Smooth muscle cell (in vitro differentiated cells): ENCODE data around the gene CHMP1A. TPM values are rescaled to one million over a fixed set of nuclear protein-coding genes. Genes with fewer than 3 reads are reported as not detected.

ENCODE experiments used
- DNase-seq: peaks from one replicate; lab custom pipeline; 2025; ENCODE audit not compliant: unreplicated experiment; lab: John Stamatoyannopoulos, UW
- H2AFZ ChIP-seq: fragments of 200-600 bp; sonication (generic); 2 replicates; pipeline ENCODE4 v1.6.0; 2016; ENCODE audit warnings: antibody characterized with exemption, low read depth, mild to moderate bottlenecking
- H3F3A ChIP-seq: fragments of 200-600 bp; sonication (generic); 2 replicates; pipeline ENCODE4 v1.6.0; 2017; ENCODE audit warnings: antibody characterized with exemption, low read depth
- H3K27ac ChIP-seq: fragments of 200-600 bp; sonication (generic); 2 replicates; pipeline ENCODE4 v1.5.1; 2016; ENCODE audit warnings: low read depth, mild to moderate bottlenecking
- H3K27me3 ChIP-seq: fragments of 200-600 bp; sonication (generic); 2 replicates; pipeline ENCODE4 v1.6.1; 2016; ENCODE audit warnings: low read depth, mild to moderate bottlenecking
- H3K36me3 ChIP-seq: fragments of 200-600 bp; sonication (generic); 2 replicates; pipeline ENCODE4 v1.5.1; 2016; ENCODE audit warnings: low read depth
- H3K4me1 ChIP-seq: fragments of 200-600 bp; sonication (generic); 2 replicates; pipeline ENCODE4 v1.5.1; 2016; ENCODE audit warnings: low read depth
- H3K4me2 ChIP-seq: fragments of 200-600 bp; sonication (generic); 2 replicates; pipeline ENCODE4 v1.6.0; 2016; ENCODE audit warnings: mild to moderate bottlenecking
- H3K4me3 ChIP-seq: fragments of 200-600 bp; sonication (generic); 2 replicates; pipeline ENCODE4 v1.5.1; 2016; ENCODE audit warnings: mild to moderate bottlenecking
- H3K79me2 ChIP-seq: fragments of 200-600 bp; sonication (generic); 2 replicates; pipeline ENCODE4 v1.6.0; 2016; ENCODE audit warnings: low read depth, mild to moderate bottlenecking
- H3K9ac ChIP-seq: fragments of 200-600 bp; sonication (generic); 2 replicates; pipeline ENCODE4 v1.6.0; 2016; ENCODE audit warnings: low read depth
- H3K9me3 ChIP-seq: fragments of 200-600 bp; sonication (generic); replicated peaks from 2 replicates; pipeline ENCODE4 v1.5.1; 2016; ENCODE audit warnings: low read depth
- H4K20me1 ChIP-seq: fragments of 200-600 bp; sonication (generic); 2 replicates; pipeline ENCODE4 v1.6.0; 2016; ENCODE audit warnings: low read depth
- WGBS: methylation state at CpG from one replicate; pipeline ENCODE4 v1.1.7; 2016; ENCODE audit warnings: low lambda C conversion rate; 5-methylcytosine and 5-hydroxymethylcytosine counted together
- polyA plus RNA-seq: library from polyadenylated mRNA; unstranded; fragments of >200 nt; fragmentation: Nextera tagmentation; extraction: Ambion mirVana; gene quantifications from 2 replicates; pipeline ENCODE4 v1.2.1, GENCODE V29; 2016
- total RNA-seq: library from RNA; depleted of rRNA; stranded (reverse); fragments of >200 nt; gene quantifications from 2 replicates; pipeline ENCODE4 v1.2.3, GENCODE V29; 2014
- TF ChIP-seq, protein P1 (sequence below): fragments of 200-600 bp; sonication (generic); IDR thresholded peaks from 2 replicates; pipeline ENCODE4 v1.5.1; 2017; ENCODE audit warnings: borderline replicate concordance, mild to moderate bottlenecking, antibody characterized with exemption; ENCODE audit not compliant: insufficient read depth, poor library complexity, severe bottlenecking

Gene CHMP1A
- total and polyA plus RNA-seq, 2 experiments from 2014 or later, result 40.0 to 68.4 TPM

DNA sequence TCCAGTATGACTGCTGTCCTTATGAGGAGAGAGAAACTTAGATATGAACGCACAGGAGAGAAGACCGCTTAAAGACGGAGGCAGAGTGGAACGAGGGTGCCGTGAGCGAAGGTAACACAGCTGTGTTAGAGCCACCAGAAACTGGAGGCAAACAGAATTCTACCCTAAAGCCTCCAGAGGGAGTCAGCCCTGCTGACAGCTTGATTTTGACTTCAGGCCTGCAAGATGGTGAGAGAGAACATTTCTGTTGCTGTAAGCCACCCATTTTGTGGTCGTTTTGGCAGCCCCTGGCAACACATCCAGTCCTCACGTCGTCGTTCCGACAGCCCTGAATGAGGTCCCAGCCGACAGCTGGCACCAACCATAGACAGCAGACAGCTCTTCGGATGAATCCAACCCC lies 46.8 kb upstream of the CHMP1A start:
- TF ChIP-seq, protein P1, sequence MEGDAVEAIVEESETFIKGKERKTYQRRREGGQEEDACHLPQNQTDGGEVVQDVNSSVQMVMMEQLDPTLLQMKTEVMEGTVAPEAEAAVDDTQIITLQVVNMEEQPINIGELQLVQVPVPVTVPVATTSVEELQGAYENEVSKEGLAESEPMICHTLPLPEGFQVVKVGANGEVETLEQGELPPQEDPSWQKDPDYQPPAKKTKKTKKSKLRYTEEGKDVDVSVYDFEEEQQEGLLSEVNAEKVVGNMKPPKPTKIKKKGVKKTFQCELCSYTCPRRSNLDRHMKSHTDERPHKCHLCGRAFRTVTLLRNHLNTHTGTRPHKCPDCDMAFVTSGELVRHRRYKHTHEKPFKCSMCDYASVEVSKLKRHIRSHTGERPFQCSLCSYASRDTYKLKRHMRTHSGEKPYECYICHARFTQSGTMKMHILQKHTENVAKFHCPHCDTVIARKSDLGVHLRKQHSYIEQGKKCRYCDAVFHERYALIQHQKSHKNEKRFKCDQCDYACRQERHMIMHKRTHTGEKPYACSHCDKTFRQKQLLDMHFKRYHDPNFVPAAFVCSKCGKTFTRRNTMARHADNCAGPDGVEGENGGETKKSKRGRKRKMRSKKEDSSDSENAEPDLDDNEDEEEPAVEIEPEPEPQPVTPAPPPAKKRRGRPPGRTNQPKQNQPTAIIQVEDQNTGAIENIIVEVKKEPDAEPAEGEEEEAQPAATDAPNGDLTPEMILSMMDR, result no peak
- no peak overlapping the region for H3K4me3 ChIP-seq
- no peak overlapping the region for H3K4me2 ChIP-seq
- H3K36me3 ChIP-seq, result no peaks in the 10 kb centered on the region
- no peaks in the 10 kb centered on the region for H3F3A ChIP-seq
- peaks cover 12% of the 10 kb centered on the region for H3K4me1 ChIP-seq
- H3K27me3 ChIP-seq, result no peaks in the 10 kb centered on the region
- 89% methylated on average over 13 of the region's 13 CpGs for WGBS
- no peaks in the 10 kb centered on the region for H3K79me2 ChIP-seq
- no peak for DNase-seq
- no peak overlapping the region for H3K27ac ChIP-seq
- H3K9me3 ChIP-seq, result no peaks in the 10 kb centered on the region
- H3K9ac ChIP-seq, result no peak overlapping the region
- peaks cover 13% of the 10 kb centered on the region for H4K20me1 ChIP-seq
- H2AFZ ChIP-seq, result no peak overlapping the region

GRCh38 chr16:89701425-89702406 lies 44.2 kb upstream of the CHMP1A start, which contains the start of gene SPATA2L:
Gene SPATA2L (minus strand): TSS chr16:89701705. CDS start chr16:89701232, 473 bp downstream.
- peak; percentile 51 for DNase-seq
- peak within 1 kb of the TSS; percentile 80 for H3K9ac ChIP-seq
- peak within 1 kb of the TSS; percentile 92 for H3K4me2 ChIP-seq
- peaks cover 3% of the 10 kb centered on the region for H3K79me2 ChIP-seq
- H3F3A ChIP-seq, result no peaks in the 10 kb centered on the region
- H4K20me1 ChIP-seq, result peaks cover 21% of the 10 kb centered on the region
- peaks cover 12% of the 10 kb centered on the region for H3K4me1 ChIP-seq
- H3K4me3 ChIP-seq, result peak within 1 kb of the TSS; percentile 81
- H3K9me3 ChIP-seq, result no peaks in the 10 kb centered on the region
- TF ChIP-seq, protein P1, result peak; percentile 12
- H3K27me3 ChIP-seq, result no peaks in the 10 kb centered on the region
- H2AFZ ChIP-seq, result no peak within 1 kb of the TSS
- no peaks in the 10 kb centered on the region for H3K36me3 ChIP-seq
- peak within 1 kb of the TSS; percentile 89 for H3K27ac ChIP-seq
- 2% methylated on average over 93 of the region's 97 CpGs for WGBS

DNA sequence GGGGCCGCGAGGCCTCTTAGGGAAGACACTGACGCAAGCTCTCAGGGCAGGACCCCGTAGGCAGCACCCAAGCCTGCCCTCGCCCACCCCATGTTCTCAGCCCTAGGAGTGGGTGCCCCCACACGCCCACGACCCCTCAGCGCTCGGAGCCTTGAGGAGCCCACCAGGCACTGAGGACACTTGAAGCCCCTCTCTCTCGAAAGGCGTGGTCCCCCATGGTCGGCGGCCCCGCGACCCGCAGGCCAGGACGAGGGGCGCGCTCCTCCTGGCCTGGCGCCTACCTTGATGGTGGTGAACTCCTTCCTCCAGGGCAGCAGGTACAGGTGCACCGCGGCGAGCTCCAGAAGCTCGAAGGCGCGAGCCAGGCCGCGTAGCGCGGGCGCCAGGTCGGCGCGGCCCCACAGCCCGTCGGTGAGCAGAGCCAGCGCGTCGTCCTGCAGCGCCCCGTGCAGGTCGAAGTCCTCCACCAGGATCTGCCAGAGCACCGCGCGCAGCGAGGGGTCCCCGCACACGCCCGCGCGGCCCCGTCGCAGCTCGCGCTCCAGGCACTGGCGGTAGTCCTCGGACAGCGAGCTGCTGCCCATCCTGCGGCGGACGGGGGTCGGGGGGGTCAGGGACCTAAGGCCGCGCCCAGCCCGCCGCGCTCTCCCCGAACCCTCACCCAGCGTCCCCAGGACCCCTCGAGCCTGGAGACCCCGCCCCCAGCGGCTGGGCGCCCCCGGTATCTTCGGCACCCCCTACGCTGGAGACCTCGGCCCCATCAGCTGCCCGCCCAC lies 43.3 kb upstream of the CHMP1A start:
- peak overlapping the region; percentile 80 for H3K9ac ChIP-seq
- H3K36me3 ChIP-seq, result no peaks in the 10 kb centered on the region
- no peaks in the 10 kb centered on the region for H3K27me3 ChIP-seq
- peak overlapping the region; percentile 89 for H3K27ac ChIP-seq
- no peak for DNase-seq
- peak overlapping the region; percentile 92 for H3K4me2 ChIP-seq
- no peak overlapping the region for H2AFZ ChIP-seq
- H3K9me3 ChIP-seq, result no peaks in the 10 kb centered on the region
- WGBS, result 3% methylated on average over 52 of the region's 78 CpGs
- H3K4me3 ChIP-seq, result peak overlapping the region; percentile 81
- peaks cover 12% of the 10 kb centered on the region for H3K4me1 ChIP-seq
- peaks cover 21% of the 10 kb centered on the region for H4K20me1 ChIP-seq
- H3F3A ChIP-seq, result no peaks in the 10 kb centered on the region
- TF ChIP-seq, protein P1, result peak; percentile 28
- H3K79me2 ChIP-seq, result peaks cover 3% of the 10 kb centered on the region
